Measurements from ENCODE around the gene ZSCAN9. TPM values are rescaled to one million over a fixed set of nuclear protein-coding genes. Genes with fewer than 3 reads are reported as not detected.

ZSCAN9 gene
- total and polyA plus RNA-seq, 8 donors = 10.6 to 39.8 (median 36.1) TPM

DNA sequence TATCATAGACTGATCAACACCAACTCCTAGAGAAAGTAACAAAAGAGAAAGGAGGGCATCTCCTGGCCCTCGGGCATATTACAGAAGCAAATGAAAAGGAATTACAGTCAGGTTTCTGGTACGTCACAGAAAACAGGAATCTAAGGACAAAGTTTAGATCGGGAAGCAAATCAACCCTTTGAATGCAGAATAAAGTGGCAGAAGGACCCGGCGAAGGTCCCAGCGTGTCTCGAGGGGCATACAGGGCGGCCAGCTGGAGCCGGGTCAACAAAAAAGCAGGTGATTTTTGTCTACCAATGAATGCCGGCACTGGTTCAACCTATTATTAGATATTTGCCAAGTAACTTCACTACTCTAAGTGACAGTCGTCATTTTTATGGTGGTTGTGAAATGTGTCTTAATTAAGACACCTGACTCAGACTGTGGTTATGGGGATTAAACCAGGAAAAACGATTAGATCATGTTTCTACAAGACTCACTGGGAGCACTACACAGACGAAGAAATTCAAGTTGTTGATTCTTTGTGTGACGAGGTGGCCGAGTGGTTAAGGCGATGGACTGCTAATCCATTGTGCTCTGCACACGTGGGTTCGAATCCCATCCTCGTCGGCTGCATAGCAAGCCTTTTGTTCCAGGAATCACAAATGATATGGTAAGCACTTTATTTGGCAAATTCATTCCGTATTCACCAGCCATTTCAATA lies 12.4 kb upstream of the ZSCAN9 start:
- Histone ChIP-seq H3K27me3 (peaks cover 79 to 88% of the 10 kb centered on the region in 2 donors), H3K4me3 (peak overlapping the region in 1 of 2 donors; percentile 16), H3K4me1 (peaks cover 0 to 22% of the 10 kb centered on the region in 2 donors), H3K9me3 (no peaks in the 10 kb centered on the region), H3K36me3 (no peaks in the 10 kb centered on the region), H3K27ac (no peak overlapping the region)
- intact Hi-C loops (cut with DNase I) = no loop called here
- ATAC-seq = peak; percentile 74
- peak in 2 of 4 donors; percentile 37 to 58 for DNase-seq
- TF ChIP-seq, protein P1, sequence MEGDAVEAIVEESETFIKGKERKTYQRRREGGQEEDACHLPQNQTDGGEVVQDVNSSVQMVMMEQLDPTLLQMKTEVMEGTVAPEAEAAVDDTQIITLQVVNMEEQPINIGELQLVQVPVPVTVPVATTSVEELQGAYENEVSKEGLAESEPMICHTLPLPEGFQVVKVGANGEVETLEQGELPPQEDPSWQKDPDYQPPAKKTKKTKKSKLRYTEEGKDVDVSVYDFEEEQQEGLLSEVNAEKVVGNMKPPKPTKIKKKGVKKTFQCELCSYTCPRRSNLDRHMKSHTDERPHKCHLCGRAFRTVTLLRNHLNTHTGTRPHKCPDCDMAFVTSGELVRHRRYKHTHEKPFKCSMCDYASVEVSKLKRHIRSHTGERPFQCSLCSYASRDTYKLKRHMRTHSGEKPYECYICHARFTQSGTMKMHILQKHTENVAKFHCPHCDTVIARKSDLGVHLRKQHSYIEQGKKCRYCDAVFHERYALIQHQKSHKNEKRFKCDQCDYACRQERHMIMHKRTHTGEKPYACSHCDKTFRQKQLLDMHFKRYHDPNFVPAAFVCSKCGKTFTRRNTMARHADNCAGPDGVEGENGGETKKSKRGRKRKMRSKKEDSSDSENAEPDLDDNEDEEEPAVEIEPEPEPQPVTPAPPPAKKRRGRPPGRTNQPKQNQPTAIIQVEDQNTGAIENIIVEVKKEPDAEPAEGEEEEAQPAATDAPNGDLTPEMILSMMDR (IDR thresholded peaks at IDR 0.05) = no peak

DNA sequence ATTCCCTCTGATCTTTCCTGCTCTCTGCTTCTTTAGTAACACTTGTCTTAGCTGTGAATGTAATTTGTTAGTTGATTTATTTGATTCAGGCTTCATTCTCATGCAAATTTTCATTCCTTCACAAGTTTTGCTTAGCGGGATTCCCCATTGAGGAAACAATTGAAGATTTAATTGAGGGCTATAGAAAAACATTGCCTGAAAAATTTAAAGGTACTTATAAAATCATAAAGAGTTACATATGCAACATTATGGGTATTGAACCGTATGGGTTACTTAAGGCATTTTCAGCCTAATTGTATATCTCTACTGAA lies 11.9 kb upstream of the ZSCAN9 start:
- H3K27ac ChIP-seq = no peak overlapping the region
- TF ChIP-seq, protein P1 (IDR thresholded peaks at IDR 0.05) = no peak
- intact Hi-C loops (cut with DNase I) = no loop called here
- ATAC-seq (no peak), DNase-seq (no peak)
- no peaks in the 10 kb centered on the region for H3K36me3 ChIP-seq
- H3K27me3 ChIP-seq = peaks cover 74 to 83% of the 10 kb centered on the region in 2 donors
- no peak overlapping the region for H3K4me3 ChIP-seq
- H3K9me3 ChIP-seq = no peaks in the 10 kb centered on the region
- peaks cover 0 to 22% of the 10 kb centered on the region in 2 donors for H3K4me1 ChIP-seq

DNA sequence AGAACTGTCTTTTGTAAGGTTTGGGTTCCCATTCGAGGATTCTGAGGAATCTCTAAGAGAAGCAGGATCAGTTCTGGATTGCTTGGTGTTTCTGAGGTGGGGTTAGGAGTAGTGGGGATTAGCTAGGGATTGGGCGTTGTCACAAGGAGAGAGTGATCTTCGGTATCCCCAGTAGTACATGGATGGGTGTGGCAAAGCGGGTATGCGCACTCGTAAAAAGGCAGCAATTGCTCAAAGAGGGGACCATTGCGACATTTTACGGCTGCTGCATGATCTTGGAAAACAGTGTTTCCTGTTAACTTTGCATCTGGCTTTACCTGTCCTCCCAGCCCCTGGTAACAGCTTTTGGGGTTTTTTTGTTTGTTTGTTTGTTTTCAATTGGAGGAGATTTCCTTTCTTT lies 9.7 kb upstream of the ZSCAN9 start:
- Histone ChIP-seq H3K9me3 (no peaks in the 10 kb centered on the region), H3K4me3 (no peak overlapping the region), H3K27me3 (peaks cover 61 to 72% of the 10 kb centered on the region in 2 donors), H3K4me1 (peaks cover 0 to 25% of the 10 kb centered on the region in 2 donors), H3K36me3 (no peaks in the 10 kb centered on the region), H3K27ac (no peak overlapping the region)
- no peak for DNase-seq
- TF ChIP-seq, protein P1 (IDR thresholded peaks at IDR 0.05) = no peak
- ATAC-seq = no peak
- intact Hi-C loops (cut with DNase I) = no loop called here

- Histone ChIP-seq H3K27ac (no peak overlapping the region), H3K27me3 (peaks cover 52 to 64% of the 10 kb centered on the region in 2 donors), H3K4me1 (peaks cover 0 to 16% of the 10 kb centered on the region in 2 donors), H3K9me3 (no peaks in the 10 kb centered on the region), H3K36me3 (no peaks in the 10 kb centered on the region), H3K4me3 (peak overlapping the region in 1 of 2 donors; percentile 58)
- TF ChIP-seq, protein P1 (IDR thresholded peaks at IDR 0.05) = no peak
- no peak for DNase-seq
- ATAC-seq = no peak
- intact Hi-C loops (cut with DNase I) = no loop called here
These were observed 7.2 kb upstream of the ZSCAN9 start for GRCh38 chr6:28217890-28218289.

DNA sequence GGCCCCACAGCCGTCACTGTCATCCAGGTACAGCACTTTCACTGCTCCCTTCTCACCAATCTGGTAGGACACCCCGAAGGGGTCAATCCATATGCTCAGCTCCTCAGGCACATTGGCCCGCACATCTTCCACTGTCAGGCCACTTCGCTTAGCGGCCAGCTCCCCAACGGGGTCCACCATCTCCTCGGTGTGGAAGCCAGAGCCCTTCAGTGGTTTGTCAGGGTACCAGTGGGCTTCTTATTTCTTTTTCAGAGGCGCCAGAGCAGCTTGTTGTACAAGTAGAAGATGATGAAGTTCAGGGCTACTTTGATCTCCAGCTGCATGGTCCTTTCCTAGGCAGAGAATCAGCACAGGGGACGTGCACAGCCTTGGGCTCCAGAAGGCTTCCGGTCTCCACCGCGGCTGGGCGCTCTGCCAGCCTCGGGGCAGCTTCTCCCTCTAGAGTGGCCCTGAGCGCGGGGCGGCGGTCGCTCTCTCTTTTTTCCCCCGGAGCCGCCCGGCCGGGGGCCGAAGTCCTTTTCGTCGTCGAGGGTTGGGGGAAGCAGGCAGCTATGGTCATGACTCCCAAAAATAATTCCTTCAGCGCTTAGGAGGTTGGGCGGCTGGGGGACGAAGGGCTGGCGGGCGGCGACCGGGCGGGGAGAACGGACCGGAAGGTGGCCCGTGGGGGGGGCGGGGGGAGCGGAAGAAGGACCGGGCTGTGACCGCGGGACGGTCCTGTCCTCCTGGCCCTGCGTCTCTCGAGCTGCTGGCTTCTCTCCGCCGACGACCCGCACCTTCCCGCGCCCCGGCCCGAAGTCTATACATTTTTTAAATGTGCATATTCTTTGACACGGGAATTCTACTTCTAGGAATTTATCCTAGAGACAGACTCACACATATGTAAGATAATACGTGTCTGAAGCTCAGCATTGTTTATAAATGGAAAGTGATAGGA lies 6.5 kb upstream of the ZSCAN9 start:
- no peaks in the 10 kb centered on the region for H3K36me3 ChIP-seq
- peak; percentile 54 to 94 (median 73) for DNase-seq
- peak overlapping the region; percentile 42 to 58 for H3K4me3 ChIP-seq
- intact Hi-C loops (cut with DNase I) = no loop called here
- peak; percentile 97 for ATAC-seq
- H3K9me3 ChIP-seq = no peaks in the 10 kb centered on the region
- TF ChIP-seq, protein P1 (IDR thresholded peaks at IDR 0.05) = no peak
- peaks cover 0 to 15% of the 10 kb centered on the region in 2 donors for H3K4me1 ChIP-seq
- H3K27me3 ChIP-seq = peaks cover 45 to 57% of the 10 kb centered on the region in 2 donors
- peak overlapping the region in 1 of 2 donors; percentile 82 for H3K27ac ChIP-seq
